ENCODE results near the gene ACTL10. TPM values are rescaled to one million over a fixed set of nuclear protein-coding genes. Genes with fewer than 3 reads are reported as not detected.

Gene ACTL10
- total and polyA plus RNA-seq, 2 donors (not counting 1 experiment from before 2014, with no cell fraction given) = 1.2 to 6.3 TPM

DNA sequence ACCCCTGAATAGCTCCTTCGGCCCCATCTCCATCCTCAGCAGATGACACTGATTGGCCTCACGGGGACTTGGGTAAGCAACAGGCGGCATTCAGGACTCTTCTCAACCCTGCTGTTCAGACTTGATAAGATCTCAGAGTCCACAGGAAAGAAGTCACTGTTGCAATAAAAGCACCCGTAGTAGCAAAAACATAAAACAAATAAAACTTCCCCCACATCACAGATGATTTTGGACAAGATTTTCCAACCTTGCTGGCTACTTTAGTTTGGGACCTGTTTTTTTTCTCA is 21.7 kb upstream of the ACTL10 start:
- Mint-ChIP-seq H3K4me3 (no peak overlapping the region), H3K9me3 (ENCODE audit: insufficient read depth) (no peaks in the 10 kb centered on the region), H3K27me3 (no peaks in the 10 kb centered on the region), H3K27ac (peak overlapping the region; percentile 37), H3K4me1 (peaks cover 4% of the 10 kb centered on the region)
- peaks cover 0 to 43% of the 10 kb centered on the region in 2 experiments for H3K36me3 ChIP-seq (replicated peaks in 1 of 2; ENCODE audit: control extremely low read depth in 1 of 2, control insufficient read depth in 1 of 2, extremely low read depth in 1 of 2, insufficient read depth in 2 of 2, low read length in 1 of 2)
- 98% methylated on average over 3 of the region's 4 CpGs for WGBS (ENCODE audit: insufficient coverage)
- H3K4me3 ChIP-seq (ENCODE audit: control extremely low read depth in 1 of 5, extremely low read depth in 1 of 5, insufficient read depth in 1 of 5, low read depth in 2 of 5, low read length in 4 of 5) = no peak overlapping the region
- no peaks in the 10 kb centered on the region for H3K27me3 ChIP-seq (replicated peaks in 1 of 4; ENCODE audit: control extremely low read depth in 1 of 4, control insufficient read depth in 3 of 4, insufficient read depth in 4 of 4, low read length in 3 of 4)
- POLR2A ChIA-PET = no interaction called here
- no peaks in the 10 kb centered on the region for H3K4me1 ChIP-seq (ENCODE audit: control insufficient read depth in 2 of 2, insufficient read depth in 2 of 2, low read length in 2 of 2)
- no peaks in the 10 kb centered on the region for H3K9me3 ChIP-seq (ENCODE audit: control extremely low read depth in 1 of 3, control insufficient read depth in 2 of 3, insufficient read depth in 1 of 3, low read length in 2 of 3)
- DNase-seq (no peak), ATAC-seq (ENCODE audit: low read depth) (no peak)
- TF ChIP-seq, protein P1, sequence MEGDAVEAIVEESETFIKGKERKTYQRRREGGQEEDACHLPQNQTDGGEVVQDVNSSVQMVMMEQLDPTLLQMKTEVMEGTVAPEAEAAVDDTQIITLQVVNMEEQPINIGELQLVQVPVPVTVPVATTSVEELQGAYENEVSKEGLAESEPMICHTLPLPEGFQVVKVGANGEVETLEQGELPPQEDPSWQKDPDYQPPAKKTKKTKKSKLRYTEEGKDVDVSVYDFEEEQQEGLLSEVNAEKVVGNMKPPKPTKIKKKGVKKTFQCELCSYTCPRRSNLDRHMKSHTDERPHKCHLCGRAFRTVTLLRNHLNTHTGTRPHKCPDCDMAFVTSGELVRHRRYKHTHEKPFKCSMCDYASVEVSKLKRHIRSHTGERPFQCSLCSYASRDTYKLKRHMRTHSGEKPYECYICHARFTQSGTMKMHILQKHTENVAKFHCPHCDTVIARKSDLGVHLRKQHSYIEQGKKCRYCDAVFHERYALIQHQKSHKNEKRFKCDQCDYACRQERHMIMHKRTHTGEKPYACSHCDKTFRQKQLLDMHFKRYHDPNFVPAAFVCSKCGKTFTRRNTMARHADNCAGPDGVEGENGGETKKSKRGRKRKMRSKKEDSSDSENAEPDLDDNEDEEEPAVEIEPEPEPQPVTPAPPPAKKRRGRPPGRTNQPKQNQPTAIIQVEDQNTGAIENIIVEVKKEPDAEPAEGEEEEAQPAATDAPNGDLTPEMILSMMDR (IDR thresholded peaks at IDR 0.05) = no peak
- TF ChIP-seq EZH2 (IDR thresholded peaks at IDR 0.05; ENCODE audit: borderline replicate concordance, insufficient read depth, low read depth, low read length, poor library complexity, severe bottlenecking) = no peak
- H3K79me2 ChIP-seq (ENCODE audit: control insufficient read depth, insufficient read depth, low read length) = no peaks in the 10 kb centered on the region
- H3K4me2 ChIP-seq (replicated peaks; ENCODE audit: low read depth, low read length, poor library complexity, severe bottlenecking) = no peak overlapping the region
- H3K27ac ChIP-seq (ENCODE audit: low read length in 2 of 2) = no peak overlapping the region
- H2AFZ ChIP-seq (ENCODE audit: insufficient read depth, low read depth, low read length, poor library complexity, severe bottlenecking) = no peak overlapping the region
- no peaks in the 10 kb centered on the region for H4K20me1 ChIP-seq (ENCODE audit: control insufficient read depth, insufficient read depth, low read length, poor library complexity, severe bottlenecking)
- no peak overlapping the region for H3K9ac ChIP-seq (ENCODE audit: low read length)
- CTCF ChIA-PET = interaction anchor here (0.7 to 1.2 kb wide), 2 partner anchors 23 to 188 kb away, joined by 4 read pairs; no protein-coding TSS in a partner anchor
- intact Hi-C loops (cut with micrococcal nuclease) = no loop called here

DNA sequence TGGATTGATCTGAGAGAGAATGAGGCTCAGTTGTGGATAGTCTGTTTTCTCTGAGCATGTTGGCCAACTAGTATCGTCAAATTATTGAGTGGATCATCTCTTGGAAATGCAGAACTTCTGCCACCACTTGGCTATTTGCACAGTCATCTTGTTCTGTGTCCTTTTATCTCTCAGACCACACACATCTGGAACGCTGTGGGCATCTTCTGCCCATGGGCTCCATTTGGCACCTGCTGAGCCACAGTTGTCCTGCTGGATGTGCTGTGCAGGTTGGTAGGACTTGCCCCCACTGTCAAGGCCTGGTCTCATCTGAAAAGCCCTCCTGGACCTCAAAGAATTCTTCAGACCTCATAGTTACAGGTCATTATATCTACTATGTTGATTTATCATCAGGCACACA is 21.3 kb upstream of the ACTL10 start:
- H3K9me3 Mint-ChIP-seq (ENCODE audit: insufficient read depth) = no peaks in the 10 kb centered on the region

More for the DNA sequence above, 21.3 kb upstream of the ACTL10 start:
- no peak for ATAC-seq (ENCODE audit: low read depth)
- no peak overlapping the region for H3K4me3 Mint-ChIP-seq
- H3K79me2 ChIP-seq (ENCODE audit: control insufficient read depth, insufficient read depth, low read length) = no peaks in the 10 kb centered on the region
- no peak for DNase-seq
- H3K9me3 ChIP-seq (ENCODE audit: control extremely low read depth in 1 of 3, control insufficient read depth in 2 of 3, insufficient read depth in 1 of 3, low read length in 2 of 3) = no peaks in the 10 kb centered on the region
- ChIA-PET CTCF (no interaction called here), POLR2A (no interaction called here)
- 86% methylated on average over 1 of the region's 2 CpGs for WGBS (ENCODE audit: insufficient coverage)
- no peaks in the 10 kb centered on the region for H3K27me3 Mint-ChIP-seq
- TF ChIP-seq EZH2 (IDR thresholded peaks at IDR 0.05; ENCODE audit: borderline replicate concordance, insufficient read depth, low read depth, low read length, poor library complexity, severe bottlenecking) = no peak
- TF ChIP-seq, protein P1 (IDR thresholded peaks at IDR 0.05) = no peak
- no peak overlapping the region for H3K4me2 ChIP-seq (replicated peaks; ENCODE audit: low read depth, low read length, poor library complexity, severe bottlenecking)
- H3K9ac ChIP-seq (ENCODE audit: low read length) = no peak overlapping the region
- no peaks in the 10 kb centered on the region for H3K4me1 ChIP-seq (ENCODE audit: control insufficient read depth in 2 of 2, insufficient read depth in 2 of 2, low read length in 2 of 2)
- no peak overlapping the region for H3K27ac ChIP-seq (ENCODE audit: low read length in 2 of 2)
- peak overlapping the region; percentile 37 for H3K27ac Mint-ChIP-seq
- intact Hi-C loops (cut with micrococcal nuclease) = no loop called here
- H4K20me1 ChIP-seq (ENCODE audit: control insufficient read depth, insufficient read depth, low read length, poor library complexity, severe bottlenecking) = no peaks in the 10 kb centered on the region
- H2AFZ ChIP-seq (ENCODE audit: insufficient read depth, low read depth, low read length, poor library complexity, severe bottlenecking) = no peak overlapping the region
- no peak overlapping the region for H3K4me3 ChIP-seq (ENCODE audit: control extremely low read depth in 1 of 5, extremely low read depth in 1 of 5, insufficient read depth in 1 of 5, low read depth in 2 of 5, low read length in 4 of 5)
- peaks cover 4% of the 10 kb centered on the region for H3K4me1 Mint-ChIP-seq
- H3K27me3 ChIP-seq (replicated peaks in 1 of 4; ENCODE audit: control extremely low read depth in 1 of 4, control insufficient read depth in 3 of 4, insufficient read depth in 4 of 4, low read length in 3 of 4) = no peaks in the 10 kb centered on the region
- H3K36me3 ChIP-seq (replicated peaks in 1 of 2; ENCODE audit: control extremely low read depth in 1 of 2, control insufficient read depth in 1 of 2, extremely low read depth in 1 of 2, insufficient read depth in 2 of 2, low read length in 1 of 2) = peaks cover 0 to 40% of the 10 kb centered on the region in 2 experiments
